OCI-M2 (cell line): Measurements from ENCODE around the gene AASDH.

Experiments used
- DNase-seq: peaks from one replicate; lab custom pipeline; 2025; ENCODE audit not compliant: unreplicated experiment; lab: John Stamatoyannopoulos, UW

The AASDH gene

DNA sequence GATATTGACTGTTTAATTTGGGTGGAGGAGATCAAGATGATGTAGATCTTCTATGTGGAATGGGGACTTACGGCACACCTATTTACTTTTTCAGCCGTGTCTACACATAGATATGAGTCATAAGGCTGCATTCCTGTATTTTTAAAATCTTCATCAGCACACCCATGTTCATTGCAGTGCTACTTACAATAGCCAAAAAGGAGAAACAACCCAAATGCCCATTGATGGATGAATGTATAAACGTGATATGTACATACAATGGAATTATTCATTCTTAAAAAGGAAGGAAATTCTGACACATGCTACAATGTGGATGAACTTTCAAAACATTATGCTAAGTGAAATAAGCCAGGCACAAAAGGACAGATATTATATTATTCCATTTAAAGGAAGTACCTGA lies 98.6 kb downstream of the AASDH start:
- DNase-seq: no peak
